Measurements from ENCODE around the gene KCNQ4.

- no peak for TF ChIP-seq CTCF (IDR thresholded peaks at IDR 0.05)
- no peak for TF ChIP-seq EZH2 (IDR thresholded peaks at IDR 0.05; ENCODE audit: borderline replicate concordance, insufficient read depth, low read depth, low read length, poor library complexity, severe bottlenecking)
Observed at GRCh38 chr1:40758004-40758403, 25.6 kb upstream of the KCNQ4 start.

Measured in B cell (primary cell).